ENCODE measurements around the gene CLDN10. TPM values are rescaled to one million over a fixed set of nuclear protein-coding genes. Genes with fewer than 3 reads are reported as not detected.
"Not testable (repeated sequence)": the region's sequence is repeated elsewhere in the genome, so short reads cannot be mapped to it uniquely, and the experiment has no call there.

Gene CLDN10
- total RNA-seq, 1 experiment from 2014 or later, result not detected

DNA sequence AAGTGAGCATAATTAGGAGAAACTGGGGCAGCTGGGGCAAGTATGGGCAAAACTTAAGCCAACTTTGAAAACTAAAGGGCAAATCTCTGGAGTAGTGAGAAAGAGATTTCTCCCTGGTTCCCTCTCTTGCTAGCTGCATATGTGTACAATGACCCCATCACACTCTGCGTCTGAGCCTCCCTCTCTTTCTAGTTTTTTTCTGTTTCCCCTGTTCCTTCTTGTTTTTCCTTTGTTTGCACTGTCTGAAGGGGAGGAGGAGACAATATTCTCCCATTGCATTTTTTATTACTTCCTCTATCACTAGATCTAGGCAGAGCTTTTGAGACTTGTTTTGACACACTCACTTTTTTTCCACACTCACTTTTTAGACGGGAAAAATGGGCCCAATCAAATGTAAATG lies 11.2 kb upstream of the CLDN10 start:
- no peak for DNase-seq (ENCODE audit: low read depth)

- DNase-seq (ENCODE audit: low read depth), result no peak
Observed at GRCh38 chr13:95541911-95542474, 10.5 kb upstream of the CLDN10 start.

DNA sequence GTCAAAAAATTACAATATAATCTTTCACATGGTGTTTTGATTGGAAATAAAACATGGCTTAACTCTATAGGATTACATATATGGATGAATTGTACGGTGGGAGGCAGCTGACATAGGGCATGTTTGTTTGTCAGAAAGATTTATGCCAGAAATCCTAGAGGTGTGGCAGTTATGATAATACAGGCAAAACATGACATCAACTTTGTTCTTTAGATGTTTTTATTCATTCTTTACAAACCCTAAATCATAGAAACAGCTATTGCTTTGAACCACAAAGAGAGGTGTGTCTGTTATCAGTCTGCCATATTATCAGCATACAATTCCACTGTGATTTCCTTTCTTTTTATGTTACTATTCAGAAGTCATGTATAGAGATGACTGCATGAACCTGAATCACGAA lies 8.2 kb upstream of the CLDN10 start:
- DNase-seq (ENCODE audit: low read depth), result no peak

DNA sequence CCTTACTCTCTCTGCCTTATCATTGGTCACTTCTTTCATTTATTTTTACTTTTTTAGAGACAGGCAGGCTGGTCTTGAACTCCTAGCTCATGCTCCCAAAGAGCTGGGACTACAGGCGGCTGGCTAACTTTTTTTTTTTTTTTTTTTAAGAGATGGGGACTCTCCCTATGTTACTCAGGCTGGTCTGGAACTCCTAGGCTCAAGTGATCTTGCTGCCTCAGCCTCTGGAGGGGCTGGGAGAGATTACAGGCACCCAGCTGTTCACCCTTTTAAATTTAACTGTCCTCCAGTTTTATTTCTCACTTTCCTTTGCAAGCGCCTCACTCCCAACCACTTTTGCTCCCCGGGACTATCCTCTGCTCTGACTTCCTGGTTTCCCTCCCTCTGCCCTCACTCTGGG lies 5.6 kb upstream of the CLDN10 start:
- no peak for DNase-seq (ENCODE audit: low read depth)

GRCh38 chr13:95547531-95548167 lies 4.9 kb upstream of the CLDN10 start:
- no peak for DNase-seq (ENCODE audit: low read depth)

- no peak for DNase-seq (ENCODE audit: low read depth)
Observed at GRCh38 chr13:95552208-95552538, 347 bp upstream of the CLDN10 start.

GRCh38 chr13:95553581-95554385 lies 1.3 kb downstream of the CLDN10 start:
- DNase-seq (ENCODE audit: low read depth), result no peak

- no peak for DNase-seq (ENCODE audit: low read depth)
Observed at GRCh38 chr13:95557013-95557412, 4.5 kb downstream of the CLDN10 start.

DNA sequence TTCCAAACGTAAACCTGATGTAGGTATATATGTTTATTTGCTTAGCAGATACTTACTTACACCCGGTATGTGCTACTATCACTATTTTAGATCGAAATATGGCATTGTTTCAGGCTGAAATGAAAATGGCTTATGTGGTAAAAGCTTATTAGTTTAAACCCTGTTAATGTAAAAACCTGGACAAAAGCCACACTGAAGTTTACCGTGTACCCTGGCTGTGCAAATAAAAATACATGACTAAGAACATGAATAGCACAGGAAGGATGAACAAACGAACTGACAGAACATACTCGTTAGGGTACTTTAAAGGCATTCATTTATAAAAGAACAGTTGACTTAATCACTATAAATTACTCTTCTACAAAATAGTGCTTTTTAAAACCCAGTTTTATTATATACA lies 6.6 kb downstream of the CLDN10 start:
- no peak for DNase-seq (ENCODE audit: low read depth)

DNA sequence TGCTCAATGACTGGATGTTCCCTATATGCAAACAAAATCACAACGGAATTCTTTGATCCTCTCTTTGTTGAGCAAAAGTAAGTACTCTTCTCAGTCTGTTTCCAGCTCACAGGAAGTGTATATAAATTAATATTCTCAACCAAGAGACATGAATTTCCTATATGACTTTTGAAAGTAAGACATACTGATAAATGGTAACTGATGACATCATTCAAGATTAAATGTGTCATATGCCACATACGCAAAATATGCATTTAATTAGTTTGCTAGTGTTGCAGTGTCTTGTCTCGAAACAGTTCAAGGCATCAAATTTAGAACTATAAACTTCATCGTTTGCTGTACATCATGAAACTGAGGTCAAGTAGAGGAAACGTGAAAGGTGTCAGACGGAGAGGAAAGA lies 7.9 kb downstream of the CLDN10 start:
- no peak for DNase-seq (ENCODE audit: low read depth)

GRCh38 chr13:95564091-95564490 lies 11.6 kb downstream of the CLDN10 start:
- no peak for DNase-seq (ENCODE audit: low read depth)

DNA sequence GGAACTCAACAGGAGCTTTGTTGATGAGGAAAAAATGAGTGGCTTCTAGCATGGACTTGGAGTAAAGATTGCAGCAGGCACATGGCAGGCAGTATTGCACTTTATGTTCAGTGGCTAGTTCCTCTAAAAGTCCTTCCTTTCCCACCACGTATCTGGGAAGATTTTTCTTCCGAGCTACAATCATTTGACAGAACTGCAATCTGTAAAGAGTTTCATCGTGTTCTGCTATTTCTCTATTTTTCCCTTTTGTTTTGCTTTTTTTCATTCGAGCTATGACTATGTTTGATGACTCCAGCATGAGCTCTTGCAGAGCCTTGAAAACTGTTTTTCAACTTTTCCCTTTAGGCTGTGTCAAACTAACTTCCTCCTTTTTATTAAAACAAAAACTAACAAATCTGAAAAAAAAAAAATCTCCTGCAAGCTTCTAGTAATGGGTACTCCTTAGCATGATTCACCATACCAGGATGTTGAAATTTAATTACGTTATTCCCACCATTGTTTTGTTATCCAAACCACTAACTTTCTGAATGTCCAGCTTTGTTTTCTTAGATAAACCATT lies 12.3 kb downstream of the CLDN10 start:
- DNase-seq (ENCODE audit: low read depth), result peak; percentile 21

- not testable (repeated sequence) for DNase-seq (ENCODE audit: low read depth)
Observed at GRCh38 chr13:95565758-95566157, 13.2 kb downstream of the CLDN10 start.

DNA sequence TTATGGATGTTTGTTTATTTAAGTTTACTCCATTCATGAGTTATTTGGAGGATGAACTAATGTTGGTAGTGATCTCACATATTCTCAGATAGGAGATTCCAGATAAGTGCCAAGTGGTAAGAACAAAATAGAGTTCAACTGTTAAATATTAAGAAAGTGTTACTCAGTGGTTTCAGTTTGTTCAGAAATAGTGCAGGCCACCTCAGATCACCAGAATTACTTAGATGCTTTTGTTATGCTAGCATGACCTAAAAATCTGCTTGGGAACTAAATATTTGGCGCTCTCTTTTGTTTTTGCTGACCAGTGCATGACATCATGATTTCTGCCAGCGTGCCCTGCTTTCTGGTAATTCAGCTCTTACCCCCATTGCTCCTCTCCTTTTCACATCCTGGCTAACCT lies 15.6 kb downstream of the CLDN10 start:
- DNase-seq (ENCODE audit: low read depth), result no peak

DNA sequence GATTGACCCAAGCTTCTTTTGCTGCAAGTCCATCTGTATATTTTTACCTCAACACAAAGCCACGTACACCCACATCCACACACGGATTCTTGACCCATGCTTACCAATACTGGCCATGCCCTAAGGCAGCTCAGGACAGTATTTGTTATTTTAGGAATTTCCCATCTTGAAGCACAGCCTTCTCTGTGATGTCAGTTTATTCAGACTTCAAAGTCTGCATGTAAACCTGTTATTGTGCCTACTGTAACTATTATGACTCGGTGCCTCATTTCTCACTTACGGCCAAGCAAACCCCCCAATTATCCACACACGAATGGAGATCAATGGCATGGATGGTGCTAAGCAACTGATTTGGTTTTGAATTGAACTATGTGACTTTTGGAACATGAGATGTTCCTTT lies 17.5 kb downstream of the CLDN10 start:
- DNase-seq (ENCODE audit: low read depth), result no peak

DNA sequence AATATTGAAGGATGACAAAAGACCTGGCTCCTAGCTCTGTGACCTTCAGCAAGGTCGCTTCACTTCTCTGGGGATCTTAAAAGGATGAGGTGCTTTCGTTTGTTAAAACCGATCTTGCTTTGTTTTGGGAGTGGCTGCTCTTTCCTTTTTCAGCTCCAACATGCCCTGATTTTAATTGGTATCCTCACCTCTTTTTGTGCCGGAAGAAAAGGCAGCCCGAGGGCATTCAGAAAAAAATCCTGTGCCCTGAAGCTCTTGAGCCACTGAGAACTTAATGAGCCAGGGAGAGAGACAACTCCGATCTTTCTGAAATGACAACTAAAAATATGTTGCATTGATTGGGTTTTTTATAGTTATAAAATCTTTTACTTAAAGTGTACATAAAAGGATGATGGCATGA lies 19.4 kb downstream of the CLDN10 start:
- DNase-seq (ENCODE audit: low read depth), result no peak

DNA sequence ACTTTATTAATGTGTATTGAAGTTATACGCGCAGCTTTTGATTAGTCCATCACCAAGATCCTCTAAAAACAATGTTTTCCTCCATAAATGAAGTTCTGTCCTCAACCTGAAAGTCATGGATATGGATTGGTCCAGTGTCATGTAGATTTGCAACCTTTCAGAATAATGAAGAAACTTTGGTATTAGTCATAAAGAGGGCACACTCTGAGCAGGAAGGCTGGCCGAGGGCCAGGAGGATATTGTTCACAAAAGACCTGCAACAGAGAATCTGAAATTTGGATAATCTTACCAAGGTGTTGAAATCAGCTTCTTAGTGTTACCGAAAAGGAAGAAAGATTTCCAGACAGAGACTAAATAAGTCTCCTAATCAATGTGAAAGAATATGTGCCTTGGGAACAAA lies 20.7 kb downstream of the CLDN10 start:
- peak; percentile 14 for DNase-seq (ENCODE audit: low read depth)

DNA sequence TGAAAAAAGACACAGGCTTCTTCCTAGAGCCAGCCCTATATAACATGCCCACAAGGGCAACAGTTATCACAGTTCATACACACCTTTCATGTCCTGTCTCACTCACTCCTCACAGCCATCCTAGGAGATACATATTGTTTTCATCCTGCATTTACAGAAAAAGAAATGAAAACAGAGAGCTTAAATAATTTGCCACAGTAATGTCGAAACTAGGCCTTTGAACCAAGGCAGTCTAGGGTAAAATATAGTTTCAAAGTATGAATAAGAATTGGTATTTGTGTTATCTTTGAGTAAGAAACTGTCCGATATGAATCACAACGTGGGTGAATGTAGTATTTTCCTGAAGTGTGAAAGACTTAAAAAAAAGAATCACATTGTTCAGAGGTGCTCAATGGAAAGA lies 26.8 kb downstream of the CLDN10 start:
- no peak for DNase-seq (ENCODE audit: low read depth)

DNA sequence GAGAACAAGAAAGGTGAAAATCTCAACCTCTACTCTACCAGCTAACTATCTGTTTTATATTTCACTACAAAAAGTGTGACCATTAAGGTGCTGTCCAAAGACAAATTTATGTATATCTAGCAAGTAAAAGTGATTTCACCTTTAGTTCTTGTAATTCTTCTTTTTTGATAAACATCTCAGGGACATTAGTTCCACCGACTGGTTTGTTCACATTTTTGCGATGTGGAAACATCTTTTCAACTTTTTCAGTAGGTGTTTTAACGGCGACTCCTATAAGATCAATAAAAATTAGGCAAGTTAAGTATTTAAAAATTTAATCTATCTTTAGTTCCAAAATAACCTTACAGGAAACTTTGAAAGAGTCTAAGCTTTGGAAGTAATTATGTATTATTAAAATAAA lies 33.3 kb downstream of the CLDN10 start:
- DNase-seq (ENCODE audit: low read depth), result no peak

DNA sequence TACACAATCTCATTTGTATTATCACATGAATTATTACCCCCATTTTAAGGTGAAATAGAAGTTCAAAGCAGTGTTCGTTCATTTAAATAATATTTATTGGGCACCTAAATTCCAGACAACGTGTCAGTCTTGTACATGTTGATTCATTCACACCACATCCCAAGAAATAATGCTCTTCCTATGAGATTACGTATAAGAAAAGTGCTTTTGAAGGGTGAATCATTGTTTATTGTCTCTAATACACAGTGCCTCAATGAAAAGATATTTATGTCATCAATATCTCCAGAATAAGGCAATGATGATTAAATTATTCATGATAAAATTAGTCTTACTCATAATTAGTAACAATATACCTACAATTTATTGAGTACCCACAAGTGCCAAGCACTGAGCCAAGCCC lies 35.6 kb downstream of the CLDN10 start:
- no peak for DNase-seq (ENCODE audit: low read depth)

DNA sequence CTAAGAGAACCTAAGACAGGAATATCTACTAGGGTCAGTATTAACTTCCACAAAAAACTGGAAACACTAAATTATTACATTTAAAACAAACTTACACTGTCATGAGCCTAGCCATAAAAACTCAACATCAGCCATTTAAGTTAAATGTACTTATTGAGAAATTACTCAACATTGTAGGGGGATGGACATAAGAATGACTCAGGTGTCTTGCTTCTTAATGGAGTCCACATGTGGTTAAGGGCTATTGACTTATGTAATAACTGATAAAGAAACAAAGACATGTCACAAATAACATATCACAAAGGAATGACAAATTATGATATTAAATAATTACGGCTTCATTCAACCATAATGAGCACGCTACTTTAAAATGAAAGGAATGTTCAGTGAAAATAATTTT lies 36.2 kb downstream of the CLDN10 start:
- no peak for DNase-seq (ENCODE audit: low read depth)

- no peak for DNase-seq (ENCODE audit: low read depth)
Observed at GRCh38 chr13:95593462-95593861, 40.9 kb downstream of the CLDN10 start.

GRCh38 chr13:95596701-95597100 lies 44.2 kb downstream of the CLDN10 start:
- DNase-seq (ENCODE audit: low read depth), result no peak
